Measurements from ENCODE around the gene C2CD4D. TPM values are rescaled to one million over a fixed set of nuclear protein-coding genes. Genes with fewer than 3 reads are reported as not detected.
A peak's percentile ranks its signal among the peaks of the same experiment; 100 is the strongest.

Gene C2CD4D
- total RNA-seq, 4 donors from 2014 or later: 1.4 to 4.2 (median 2.3) TPM

DNA sequence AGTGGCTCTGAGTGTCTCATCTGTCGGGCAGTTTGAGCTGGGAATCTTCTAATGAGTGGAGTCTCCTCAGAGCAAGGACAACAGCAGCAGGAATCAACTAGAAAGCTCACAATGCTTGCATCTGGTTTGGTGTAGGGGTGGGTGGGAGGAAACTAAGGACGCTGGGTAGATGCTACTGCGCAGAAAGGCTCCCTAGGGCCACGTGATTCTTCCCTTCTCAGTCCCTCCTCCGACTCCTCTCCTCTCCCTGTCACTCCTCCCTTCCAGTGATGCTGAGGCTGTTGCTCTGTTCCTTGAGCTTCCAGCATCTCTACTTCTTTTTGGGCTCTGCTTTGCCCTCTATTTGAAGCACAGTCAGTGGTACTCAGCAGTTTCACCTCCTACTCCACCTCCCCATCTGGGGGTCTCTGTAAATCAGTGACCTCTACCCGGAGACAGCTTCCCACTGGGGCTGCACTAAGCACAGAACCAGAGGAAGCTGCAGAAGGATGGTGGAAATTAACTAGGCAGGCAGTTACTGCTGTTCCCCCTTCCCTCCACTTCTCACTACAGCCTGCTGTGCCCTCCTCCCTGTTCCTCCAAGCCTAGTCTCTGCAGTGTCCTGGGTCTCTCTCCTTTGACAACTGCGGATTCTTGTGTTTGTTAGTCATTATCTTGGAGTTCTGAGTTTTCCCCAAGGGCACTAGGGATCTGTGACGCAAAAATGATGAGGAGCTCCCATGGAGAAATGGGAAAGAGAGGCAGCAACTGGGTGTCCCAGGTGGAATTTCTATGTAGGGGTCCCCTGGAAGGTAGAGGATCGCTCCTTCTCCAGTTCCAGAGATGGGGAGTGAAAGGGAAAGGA is 40.2 kb downstream of the C2CD4D start:
- no peak for DNase-seq (ENCODE audit: low spot score in 2 of 2)
- 37 to 51% methylated on average over 9 of the region's 9 CpGs for WGBS, 2 donors
- H3K4me3 ChIP-seq (ENCODE audit: low read depth, poor library complexity, severe bottlenecking): no peak overlapping the region
- intact Hi-C loops (cut with DNase I; ENCODE audit: low total_unique reads): no loop called here
- TF ChIP-seq POLR2A (IDR thresholded peaks at IDR 0.05): no peak

DNA sequence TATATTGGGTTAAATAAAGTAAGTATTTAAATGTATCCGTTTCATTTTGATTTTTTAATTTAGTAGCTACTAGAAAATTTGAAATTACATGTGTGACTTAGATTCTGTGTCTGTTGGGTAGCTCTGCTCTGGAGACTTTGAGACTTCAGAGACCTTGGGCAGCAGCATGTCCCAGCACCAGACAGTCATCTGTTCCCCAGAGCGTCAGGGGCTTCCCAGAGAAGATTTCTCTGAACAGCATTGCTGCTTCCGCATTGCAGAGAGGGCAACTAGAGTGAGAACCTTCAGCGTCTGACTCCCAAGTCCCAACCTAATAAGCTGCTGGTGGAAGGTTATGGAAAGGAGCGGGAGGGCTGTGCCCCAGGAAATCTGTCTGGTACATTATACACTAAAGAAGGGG is 41.0 kb downstream of the C2CD4D start:
- H3K4me3 ChIP-seq (ENCODE audit: low read depth, poor library complexity, severe bottlenecking): no peak overlapping the region
- TF ChIP-seq, protein P1, sequence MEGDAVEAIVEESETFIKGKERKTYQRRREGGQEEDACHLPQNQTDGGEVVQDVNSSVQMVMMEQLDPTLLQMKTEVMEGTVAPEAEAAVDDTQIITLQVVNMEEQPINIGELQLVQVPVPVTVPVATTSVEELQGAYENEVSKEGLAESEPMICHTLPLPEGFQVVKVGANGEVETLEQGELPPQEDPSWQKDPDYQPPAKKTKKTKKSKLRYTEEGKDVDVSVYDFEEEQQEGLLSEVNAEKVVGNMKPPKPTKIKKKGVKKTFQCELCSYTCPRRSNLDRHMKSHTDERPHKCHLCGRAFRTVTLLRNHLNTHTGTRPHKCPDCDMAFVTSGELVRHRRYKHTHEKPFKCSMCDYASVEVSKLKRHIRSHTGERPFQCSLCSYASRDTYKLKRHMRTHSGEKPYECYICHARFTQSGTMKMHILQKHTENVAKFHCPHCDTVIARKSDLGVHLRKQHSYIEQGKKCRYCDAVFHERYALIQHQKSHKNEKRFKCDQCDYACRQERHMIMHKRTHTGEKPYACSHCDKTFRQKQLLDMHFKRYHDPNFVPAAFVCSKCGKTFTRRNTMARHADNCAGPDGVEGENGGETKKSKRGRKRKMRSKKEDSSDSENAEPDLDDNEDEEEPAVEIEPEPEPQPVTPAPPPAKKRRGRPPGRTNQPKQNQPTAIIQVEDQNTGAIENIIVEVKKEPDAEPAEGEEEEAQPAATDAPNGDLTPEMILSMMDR (IDR thresholded peaks at IDR 0.05): no peak
- 90% methylated on average over 5 of the region's 5 CpGs for WGBS, 2 donors
- intact Hi-C loops (cut with DNase I; ENCODE audit: low total_unique reads): no loop called here
- no peak for DNase-seq (ENCODE audit: low spot score in 2 of 2)

DNA sequence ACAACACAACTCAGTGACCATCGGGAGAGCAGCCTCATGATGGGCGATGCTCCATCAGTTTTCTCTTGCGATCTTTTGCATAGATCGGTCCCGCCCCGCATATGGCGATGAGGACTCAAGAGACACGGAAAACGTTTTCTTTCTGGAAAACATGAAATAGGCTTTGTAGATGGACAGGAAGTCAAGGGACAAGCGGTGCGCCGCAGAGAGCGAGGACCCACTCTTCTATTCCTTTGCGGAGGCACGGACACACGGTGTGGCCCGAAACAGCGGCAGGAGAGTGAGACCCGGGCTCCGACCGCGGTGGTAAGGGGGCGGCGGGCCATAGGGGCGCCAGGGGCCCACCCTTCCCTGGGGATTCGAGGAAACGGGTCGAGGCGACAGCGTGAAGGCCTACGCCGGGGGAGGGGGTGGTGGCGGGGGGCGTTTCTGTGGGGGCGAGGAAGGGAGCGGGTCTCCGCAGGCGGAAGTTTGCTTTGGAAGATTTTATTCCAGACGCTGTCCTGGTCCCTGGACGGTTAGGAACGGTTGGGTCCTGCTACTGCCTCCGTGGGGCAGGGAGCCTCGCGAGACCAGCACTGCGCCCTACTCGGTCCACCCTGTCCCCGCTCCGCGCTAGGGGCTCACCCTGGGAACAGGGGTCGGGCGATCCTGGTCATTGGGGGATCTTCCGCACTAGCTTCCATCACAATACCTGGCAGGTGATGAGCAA is 48.5 kb downstream of the C2CD4D start:
- WGBS, 2 donors: 1 to 2% methylated on average over 52 of the region's 52 CpGs

DNA sequence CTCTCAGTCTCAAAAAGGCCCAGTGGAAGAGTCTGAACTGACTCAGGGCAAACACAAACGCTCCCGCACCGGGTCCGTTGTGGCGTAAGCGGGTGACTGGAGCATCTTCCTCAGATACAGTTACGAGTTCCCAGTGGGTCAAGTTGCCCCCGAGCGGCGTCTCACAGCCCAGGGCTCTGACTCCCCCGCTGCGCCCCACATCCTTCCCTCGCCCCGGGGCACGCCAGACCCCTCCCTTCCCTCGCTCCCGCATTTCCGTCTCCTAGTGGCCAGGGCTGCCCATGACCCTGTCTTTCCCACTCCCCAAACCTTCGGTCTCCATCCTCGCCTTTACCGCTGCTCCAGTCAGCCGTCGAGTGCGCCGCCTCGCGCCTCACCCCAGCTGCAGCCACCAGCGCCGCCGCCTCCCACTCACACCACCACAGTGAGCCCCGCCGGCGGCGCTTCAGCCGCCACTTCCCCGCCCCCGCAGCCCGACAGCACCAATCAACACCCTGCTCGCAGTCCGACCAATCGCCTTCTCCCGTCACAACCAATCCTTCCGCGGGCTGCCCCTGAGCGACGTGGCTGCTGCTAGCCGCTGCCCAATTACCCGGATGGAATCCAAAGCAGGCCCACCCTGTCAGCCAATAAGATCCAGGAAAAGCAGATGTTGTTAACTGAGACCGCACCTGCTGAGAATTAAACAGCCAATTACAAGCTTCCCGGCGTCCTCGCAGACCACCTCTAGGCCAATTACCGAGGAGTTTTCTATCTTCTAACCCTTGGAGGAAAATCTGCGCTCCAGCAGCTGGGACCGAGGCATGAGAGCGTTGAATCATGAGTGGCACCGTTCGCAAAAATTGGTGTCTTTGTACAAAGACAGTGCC is 49.3 kb downstream of the C2CD4D start, which contains the start of gene TDRKH:
TSS of gene TDRKH (minus strand) at position 430 of the 869 bp plus-strand sequence. CDS start 7,478 bp downstream, outside the sequence.
- TF ChIP-seq POLR2A (IDR thresholded peaks at IDR 0.05): no peak
- TF ChIP-seq, protein P1 (IDR thresholded peaks at IDR 0.05): peak in 1 of 3 donors; percentile 70
- H3K4me3 ChIP-seq (ENCODE audit: low read depth, poor library complexity, severe bottlenecking): peak within 1 kb of the TSS; percentile 48
- WGBS, 2 donors: 1% methylated on average over 57 to 58 of the region's 58 CpGs
- intact Hi-C loops (cut with DNase I; ENCODE audit: low total_unique reads): no loop called here
- peak; percentile 97 to 100 for DNase-seq (ENCODE audit: low spot score in 2 of 2)

More for the DNA sequence above, 48.5 kb downstream of the C2CD4D start:
- DNase-seq (ENCODE audit: low spot score in 2 of 2): no peak
- intact Hi-C loops (cut with DNase I; ENCODE audit: low total_unique reads): no loop called here
- H3K4me3 ChIP-seq (ENCODE audit: low read depth, poor library complexity, severe bottlenecking): peak overlapping the region; percentile 48
- TF ChIP-seq, protein P1 (IDR thresholded peaks at IDR 0.05): no peak
- TF ChIP-seq POLR2A (IDR thresholded peaks at IDR 0.05): no peak

Other genes with a start within 250 kb of the C2CD4D start
- 10 to 100 TPM; 21.9 to 34.3 (median 26.5) TPM for gene SNX27, start 227.8 kb downstream of the C2CD4D start, total RNA-seq
- not detected for gene CELF3, start 123.0 kb downstream of the C2CD4D start, total RNA-seq
- gene RIIAD1, start 118.3 kb downstream of the C2CD4D start, total RNA-seq: not detected
- 100 to 1,000 TPM in 1 of 4 donors, 10 to 100 TPM in 3; 48.8 to 112 (median 66.4) TPM for gene MRPL9, start 76.3 kb downstream of the C2CD4D start, total RNA-seq
- gene TDRKH, start 49.3 kb downstream of the C2CD4D start, total RNA-seq: 1 to 10 TPM; 2.1 to 3.0 (median 2.6) TPM
- under 1 TPM in 3 of 4 donors, not detected in 1; 0.17 to 0.36 (median 0.34) TPM for gene LINGO4, start 34.4 kb downstream of the C2CD4D start, total RNA-seq
- gene RORC, start 8.0 kb downstream of the C2CD4D start, total RNA-seq: 10 to 100 TPM; 33.6 to 83.2 (median 58.2) TPM
- 100 to 1,000 TPM in 1 of 4 donors, 10 to 100 TPM in 3; 74.4 to 115 (median 88.3) TPM for gene THEM5, start 13.9 kb upstream of the C2CD4D start, total RNA-seq
- 10 to 100 TPM in 1 of 4 donors, 1 to 10 TPM in 3; 5.1 to 15.3 (median 7.0) TPM for gene THEM4, start 69.7 kb upstream of the C2CD4D start, total RNA-seq
- 100 to 1,000 TPM in 2 of 4 donors, 10 to 100 TPM in 2; 74.8 to 153 (median 102) TPM for gene S100A10, start 154.0 kb upstream of the C2CD4D start, total RNA-seq
- 100 to 1,000 TPM; 394 to 516 (median 448) TPM for gene S100A11, start 197.2 kb upstream of the C2CD4D start, total RNA-seq
- 1 to 10 TPM in 1 of 4 donors, not detected in 3; 6.6 TPM for gene TCHHL1, start 249.2 kb upstream of the C2CD4D start, total RNA-seq